ENCODE data around the gene TTBK1.

TTBK1 gene

GRCh38 chr6:43292763-43293318 is 49.6 kb downstream of the TTBK1 start:
- H3K4me3 ChIP-seq (ENCODE audit: low read length), result no peak overlapping the region
- TF ChIP-seq, protein P1, sequence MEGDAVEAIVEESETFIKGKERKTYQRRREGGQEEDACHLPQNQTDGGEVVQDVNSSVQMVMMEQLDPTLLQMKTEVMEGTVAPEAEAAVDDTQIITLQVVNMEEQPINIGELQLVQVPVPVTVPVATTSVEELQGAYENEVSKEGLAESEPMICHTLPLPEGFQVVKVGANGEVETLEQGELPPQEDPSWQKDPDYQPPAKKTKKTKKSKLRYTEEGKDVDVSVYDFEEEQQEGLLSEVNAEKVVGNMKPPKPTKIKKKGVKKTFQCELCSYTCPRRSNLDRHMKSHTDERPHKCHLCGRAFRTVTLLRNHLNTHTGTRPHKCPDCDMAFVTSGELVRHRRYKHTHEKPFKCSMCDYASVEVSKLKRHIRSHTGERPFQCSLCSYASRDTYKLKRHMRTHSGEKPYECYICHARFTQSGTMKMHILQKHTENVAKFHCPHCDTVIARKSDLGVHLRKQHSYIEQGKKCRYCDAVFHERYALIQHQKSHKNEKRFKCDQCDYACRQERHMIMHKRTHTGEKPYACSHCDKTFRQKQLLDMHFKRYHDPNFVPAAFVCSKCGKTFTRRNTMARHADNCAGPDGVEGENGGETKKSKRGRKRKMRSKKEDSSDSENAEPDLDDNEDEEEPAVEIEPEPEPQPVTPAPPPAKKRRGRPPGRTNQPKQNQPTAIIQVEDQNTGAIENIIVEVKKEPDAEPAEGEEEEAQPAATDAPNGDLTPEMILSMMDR (conservative IDR thresholded peaks at IDR 0.05; ENCODE audit: low read depth, low read length), result no peak
- no peak for DNase-seq (ENCODE audit: low read depth)

GRCh38 chr6:43293698-43294097 is 50.4 kb downstream of the TTBK1 start:
- no peak for DNase-seq (ENCODE audit: low read depth)
- TF ChIP-seq, protein P1 (conservative IDR thresholded peaks at IDR 0.05; ENCODE audit: low read depth, low read length), result no peak
- H3K4me3 ChIP-seq (ENCODE audit: low read length), result no peak overlapping the region

GRCh38 chr6:43294536-43294935 is 51.3 kb downstream of the TTBK1 start:
- TF ChIP-seq, protein P1 (conservative IDR thresholded peaks at IDR 0.05; ENCODE audit: low read depth, low read length), result no peak
- DNase-seq (ENCODE audit: low read depth), result no peak
- no peak overlapping the region for H3K4me3 ChIP-seq (ENCODE audit: low read length)

GRCh38 chr6:43295456-43295855 is 52.2 kb downstream of the TTBK1 start:
- H3K4me3 ChIP-seq (ENCODE audit: low read length), result no peak overlapping the region

DNA sequence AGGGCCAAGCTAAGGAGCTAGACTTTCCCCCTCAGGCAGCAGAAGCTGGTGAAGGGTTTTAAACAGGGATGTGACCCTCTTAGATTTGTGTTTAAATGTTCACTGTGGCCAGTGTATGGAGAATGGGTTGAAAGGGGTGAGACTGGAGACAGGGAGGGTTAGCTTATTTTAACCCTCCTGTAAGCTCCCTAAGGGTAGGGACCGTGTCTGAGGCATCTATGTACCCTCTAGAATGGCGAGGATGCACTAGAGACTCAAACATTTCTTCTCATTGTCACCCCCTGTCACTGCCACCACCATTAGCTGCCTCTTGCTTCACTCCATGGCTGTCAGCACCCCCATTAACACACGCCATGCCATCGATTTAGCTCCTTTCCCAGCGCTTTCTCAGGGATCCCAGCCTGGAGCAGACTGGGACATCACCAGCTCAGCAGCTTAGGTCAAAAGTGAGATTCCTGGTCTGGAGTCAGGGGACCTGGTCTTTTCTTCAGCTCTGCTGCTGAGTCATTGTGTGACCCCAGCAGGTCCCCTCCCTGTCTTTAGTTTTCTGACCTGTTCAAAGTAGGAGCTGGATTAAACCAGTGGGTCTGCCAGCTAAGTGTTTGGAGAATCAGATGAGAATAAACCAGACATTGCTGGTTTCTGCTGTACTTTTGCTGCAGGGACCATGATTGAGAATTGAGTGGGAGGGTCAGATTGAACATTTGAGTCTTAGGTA is 53.7 kb downstream of the TTBK1 start:
- no peak overlapping the region for H3K4me3 ChIP-seq (ENCODE audit: low read length)
- DNase-seq (ENCODE audit: low read depth), result no peak
- TF ChIP-seq, protein P1 (conservative IDR thresholded peaks at IDR 0.05; ENCODE audit: low read depth, low read length), result no peak

More at GRCh38 chr6:43295456-43295855, 52.2 kb downstream of the TTBK1 start:
- DNase-seq (ENCODE audit: low read depth), result no peak
- TF ChIP-seq, protein P1 (conservative IDR thresholded peaks at IDR 0.05; ENCODE audit: low read depth, low read length), result no peak

DNA sequence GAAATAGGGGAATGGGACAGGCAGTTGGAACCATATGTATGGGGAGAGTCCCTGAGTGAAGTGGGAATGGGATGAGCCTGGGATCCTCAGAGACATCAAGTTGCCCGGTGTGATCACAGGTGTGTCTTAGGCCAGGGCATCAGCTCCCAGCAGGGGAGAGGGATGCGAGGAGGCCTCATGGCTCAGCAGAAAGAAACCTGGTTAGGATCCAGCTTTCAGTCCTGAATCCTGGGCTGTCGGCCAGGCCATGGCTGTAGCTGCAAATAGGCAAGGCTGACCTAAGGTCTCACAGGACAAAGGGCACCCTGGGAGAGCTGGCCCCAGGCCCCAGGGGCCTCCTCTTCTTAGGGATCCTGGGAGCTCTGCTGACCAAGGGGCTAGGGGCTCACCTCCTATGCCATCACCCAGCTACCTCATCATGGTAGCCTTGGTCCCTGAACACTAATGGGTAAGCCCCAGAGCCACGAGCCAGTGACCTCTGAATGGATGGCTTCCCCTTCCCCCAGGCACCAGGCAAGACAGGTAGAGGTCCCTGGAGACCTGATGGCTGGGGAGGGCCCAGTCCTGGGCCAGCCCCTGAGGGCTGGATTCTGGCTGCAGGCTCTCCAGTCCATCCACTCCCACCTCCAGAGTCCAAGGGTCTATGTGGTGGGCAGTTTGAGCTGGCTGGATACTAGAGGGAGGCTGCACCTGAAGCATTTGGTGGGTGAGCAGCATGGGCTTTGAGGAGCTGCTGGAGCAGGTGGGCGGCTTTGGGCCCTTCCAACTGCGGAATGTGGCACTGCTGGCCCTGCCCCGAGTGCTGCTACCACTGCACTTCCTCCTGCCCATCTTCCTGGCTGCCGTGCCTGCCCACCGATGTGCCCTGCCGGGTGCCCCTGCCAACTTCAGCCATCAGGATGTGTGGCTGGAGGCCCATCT is 54.6 kb downstream of the TTBK1 start, which contains the start of gene SLC22A7:
Gene SLC22A7, plus strand, starts transcription at position 617 of the 921 bp plus-strand sequence. Its CDS starts 99 bp downstream, at position 716.
- DNase-seq (ENCODE audit: low read depth), result no peak
- H3K4me3 ChIP-seq (ENCODE audit: low read length), result no peak within 1 kb of the TSS
- TF ChIP-seq, protein P1 (conservative IDR thresholded peaks at IDR 0.05; ENCODE audit: low read depth, low read length), result no peak

All from retinal pigment epithelial cell (primary cell).